ENCODE results near the gene PPP2R2D.
"Not testable (repeated sequence)": the region's sequence is repeated elsewhere in the genome, so short reads cannot be mapped to it uniquely, and the experiment has no call there.

PPP2R2D gene

GRCh38 chr10:131909929-131910328 is 9.1 kb downstream of the PPP2R2D start:
- TF ChIP-seq CTCF (IDR thresholded peaks at IDR 0.05; ENCODE audit: low read depth, low read length) = no peak
- no peak overlapping the region for H3K4me3 ChIP-seq (ENCODE audit: low read depth, low read length)

GRCh38 chr10:131910663-131911314 is 10.0 kb downstream of the PPP2R2D start:
- H3K4me3 ChIP-seq (ENCODE audit: low read depth, low read length) = no peak overlapping the region
- TF ChIP-seq CTCF (IDR thresholded peaks at IDR 0.05; ENCODE audit: low read depth, low read length) = no peak

GRCh38 chr10:131911451-131911850 is 10.6 kb downstream of the PPP2R2D start:
- H3K4me3 ChIP-seq (ENCODE audit: low read depth, low read length) = no peak overlapping the region
- no peak for TF ChIP-seq CTCF (IDR thresholded peaks at IDR 0.05; ENCODE audit: low read depth, low read length)

- no peak overlapping the region for H3K4me3 ChIP-seq (ENCODE audit: low read depth, low read length)
- TF ChIP-seq CTCF (IDR thresholded peaks at IDR 0.05; ENCODE audit: low read depth, low read length) = no peak
Measured at GRCh38 chr10:131912620-131913019, 11.8 kb downstream of the PPP2R2D start.

- no peak overlapping the region for H3K4me3 ChIP-seq (ENCODE audit: low read depth, low read length)
- TF ChIP-seq CTCF (IDR thresholded peaks at IDR 0.05; ENCODE audit: low read depth, low read length) = no peak
Measured at GRCh38 chr10:131915484-131915883, 14.7 kb downstream of the PPP2R2D start.

- TF ChIP-seq CTCF (IDR thresholded peaks at IDR 0.05; ENCODE audit: low read depth, low read length) = no peak
Measured at GRCh38 chr10:131915990-131916766, 15.4 kb downstream of the PPP2R2D start.

GRCh38 chr10:131916767-131917160 is 16.0 kb downstream of the PPP2R2D start:
- H3K4me3 ChIP-seq (ENCODE audit: low read depth, low read length) = not testable (repeated sequence)

More at GRCh38 chr10:131915990-131916766, 15.4 kb downstream of the PPP2R2D start:
- no peak overlapping the region for H3K4me3 ChIP-seq (ENCODE audit: low read depth, low read length)

- not testable (repeated sequence) for H3K4me3 ChIP-seq (ENCODE audit: low read depth, low read length)
Measured at GRCh38 chr10:131917496-131917895, 16.7 kb downstream of the PPP2R2D start.

- not testable (repeated sequence) for H3K4me3 ChIP-seq (ENCODE audit: low read depth, low read length)
Measured at GRCh38 chr10:131919461-131919860, 18.7 kb downstream of the PPP2R2D start.

Data from WI38 (cell line).